ENCODE measurements around the gene UQCC3. TPM values are rescaled to one million over a fixed set of nuclear protein-coding genes. Genes with fewer than 3 reads are reported as not detected.

UQCC3 gene
- total RNA-seq, 1 donor from 2014 or later: 3.9 TPM

DNA sequence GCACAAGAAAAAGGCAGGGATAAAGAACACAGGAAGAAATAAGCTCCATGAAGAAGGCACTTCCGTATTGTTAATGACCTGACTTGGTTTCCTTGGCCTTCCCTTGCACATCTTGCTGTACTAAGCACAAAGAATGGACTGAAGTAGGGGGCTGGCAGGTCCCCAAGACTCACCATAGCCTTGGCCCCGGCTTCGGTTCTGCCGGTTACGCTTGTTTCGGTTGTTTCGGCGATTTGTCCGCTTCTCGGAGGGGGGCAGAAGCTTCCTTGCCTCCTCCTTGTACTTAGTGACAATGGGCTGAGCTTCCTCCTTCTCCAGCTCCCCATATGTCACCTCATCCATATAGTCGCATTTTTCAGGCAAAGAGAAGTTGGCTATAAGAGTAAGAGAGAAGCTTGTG is 45.3 kb downstream of the UQCC3 start:
- TF ChIP-seq, protein P1, sequence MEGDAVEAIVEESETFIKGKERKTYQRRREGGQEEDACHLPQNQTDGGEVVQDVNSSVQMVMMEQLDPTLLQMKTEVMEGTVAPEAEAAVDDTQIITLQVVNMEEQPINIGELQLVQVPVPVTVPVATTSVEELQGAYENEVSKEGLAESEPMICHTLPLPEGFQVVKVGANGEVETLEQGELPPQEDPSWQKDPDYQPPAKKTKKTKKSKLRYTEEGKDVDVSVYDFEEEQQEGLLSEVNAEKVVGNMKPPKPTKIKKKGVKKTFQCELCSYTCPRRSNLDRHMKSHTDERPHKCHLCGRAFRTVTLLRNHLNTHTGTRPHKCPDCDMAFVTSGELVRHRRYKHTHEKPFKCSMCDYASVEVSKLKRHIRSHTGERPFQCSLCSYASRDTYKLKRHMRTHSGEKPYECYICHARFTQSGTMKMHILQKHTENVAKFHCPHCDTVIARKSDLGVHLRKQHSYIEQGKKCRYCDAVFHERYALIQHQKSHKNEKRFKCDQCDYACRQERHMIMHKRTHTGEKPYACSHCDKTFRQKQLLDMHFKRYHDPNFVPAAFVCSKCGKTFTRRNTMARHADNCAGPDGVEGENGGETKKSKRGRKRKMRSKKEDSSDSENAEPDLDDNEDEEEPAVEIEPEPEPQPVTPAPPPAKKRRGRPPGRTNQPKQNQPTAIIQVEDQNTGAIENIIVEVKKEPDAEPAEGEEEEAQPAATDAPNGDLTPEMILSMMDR (IDR thresholded peaks at IDR 0.05): no peak
- Histone ChIP-seq H3K27me3 (no peaks in the 10 kb centered on the region), H3K4me1 (no peaks in the 10 kb centered on the region), H3K36me3 (peaks cover 90 to 99% of the 10 kb centered on the region in 2 donors), H3K9me3 (no peaks in the 10 kb centered on the region), H3K27ac (no peak overlapping the region), H3K4me3 (no peak overlapping the region)
- DNase-seq (ENCODE audit: low spot score in 2 of 2): no peak
- intact Hi-C loops (cut with DNase I): no loop called here

DNA sequence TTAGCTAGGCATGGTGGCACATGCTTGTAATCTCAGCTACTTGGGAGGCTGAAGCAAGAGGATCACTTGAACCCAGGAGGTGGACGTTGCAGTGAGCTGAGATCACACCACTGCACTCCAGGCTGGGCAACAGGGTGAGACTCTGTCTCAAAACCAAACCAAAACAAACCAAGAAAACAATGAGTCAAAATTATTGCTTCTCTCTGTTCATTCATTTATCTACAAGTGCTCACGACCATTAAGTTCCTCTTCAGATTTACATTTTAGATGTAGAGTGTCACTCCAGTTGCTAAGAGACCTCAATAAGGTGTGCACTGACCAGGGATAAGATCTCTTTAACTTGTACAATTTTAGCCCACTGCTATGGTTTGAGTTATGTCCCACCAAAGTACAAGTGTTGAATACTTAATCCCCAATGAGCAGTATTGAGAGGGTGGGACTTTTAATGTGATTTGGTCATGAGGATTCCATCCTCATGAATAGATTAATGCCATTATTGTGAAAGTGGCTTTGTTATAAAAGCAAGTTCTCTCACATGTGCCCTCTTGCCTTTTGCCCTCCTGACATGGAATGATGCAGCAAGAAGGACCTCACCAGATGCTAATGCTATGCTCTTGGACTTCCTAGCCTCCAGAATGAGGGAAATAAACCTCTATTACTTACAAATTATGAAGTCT is 48.0 kb downstream of the UQCC3 start:
- Histone ChIP-seq H3K4me3 (no peak overlapping the region), H3K36me3 (peaks cover 90 to 100% of the 10 kb centered on the region in 2 donors), H3K27me3 (no peaks in the 10 kb centered on the region), H3K4me1 (peaks cover 0 to 6% of the 10 kb centered on the region in 2 donors), H3K9me3 (no peaks in the 10 kb centered on the region), H3K27ac (no peak overlapping the region)
- TF ChIP-seq, protein P1 (IDR thresholded peaks at IDR 0.05): no peak
- intact Hi-C loops (cut with DNase I): no loop called here
- no peak for DNase-seq (ENCODE audit: low spot score in 2 of 2)

GRCh38 chr11:62721994-62722393 is 50.5 kb downstream of the UQCC3 start:
- TF ChIP-seq, protein P1 (IDR thresholded peaks at IDR 0.05): no peak
- no peak overlapping the region for H3K27ac ChIP-seq
- no peak for DNase-seq (ENCODE audit: low spot score in 2 of 2)
- no peaks in the 10 kb centered on the region for H3K9me3 ChIP-seq
- peaks cover 65 to 78% of the 10 kb centered on the region in 2 donors for H3K36me3 ChIP-seq
- no peak overlapping the region for H3K4me3 ChIP-seq
- no peaks in the 10 kb centered on the region for H3K27me3 ChIP-seq
- H3K4me1 ChIP-seq: peaks cover 0 to 19% of the 10 kb centered on the region in 2 donors
- intact Hi-C loops (cut with DNase I): no loop called here

Other genes with a start within 250 kb of the UQCC3 start
- 718 TPM for gene AHNAK, start 124.9 kb upstream of the UQCC3 start, total RNA-seq
- 1,083 TPM for gene EEF1G, start 97.8 kb upstream of the UQCC3 start, total RNA-seq
- 18.4 TPM for gene TUT1, start 80.2 kb upstream of the UQCC3 start, total RNA-seq
- gene MTA2, start 69.8 kb upstream of the UQCC3 start, total RNA-seq: 79.2 TPM
- gene EML3, start 58.9 kb upstream of the UQCC3 start, total RNA-seq: 207 TPM
- gene ROM1, start 58.4 kb upstream of the UQCC3 start, total RNA-seq: not detected
- 61.3 TPM for gene B3GAT3, start 49.7 kb upstream of the UQCC3 start, total RNA-seq
- gene GANAB, start 25.1 kb upstream of the UQCC3 start, total RNA-seq: 326 TPM
- 8.1 TPM for gene INTS5, start 18.4 kb upstream of the UQCC3 start, total RNA-seq
- 49.8 TPM for gene C11orf98, start 6.5 kb upstream of the UQCC3 start, total RNA-seq
- gene CSKMT, start 6.4 kb upstream of the UQCC3 start, total RNA-seq: not detected
- not detected for gene LBHD1, start 594 bp downstream of the UQCC3 start, total RNA-seq
- 60.2 TPM for gene UBXN1, start 7.4 kb downstream of the UQCC3 start, total RNA-seq
- gene LRRN4CL, start 17.9 kb downstream of the UQCC3 start, total RNA-seq: 12.1 TPM
- gene BSCL2, start 35.8 kb downstream of the UQCC3 start, total RNA-seq: 55.9 TPM
- gene GNG3, start 36.0 kb downstream of the UQCC3 start, total RNA-seq: not detected
- 14.6 TPM for gene HNRNPUL2, start 55.8 kb downstream of the UQCC3 start, total RNA-seq
- gene TTC9C, start 56.8 kb downstream of the UQCC3 start, total RNA-seq: 1.4 TPM
- 2.9 TPM for gene ZBTB3, start 82.5 kb downstream of the UQCC3 start, total RNA-seq
- 110 TPM for gene POLR2G, start 89.9 kb downstream of the UQCC3 start, total RNA-seq
- gene TAF6L, start 99.7 kb downstream of the UQCC3 start, total RNA-seq: 51.7 TPM
- 102 TPM for gene TMEM179B, start 115.7 kb downstream of the UQCC3 start, total RNA-seq
- gene TMEM223, start 120.3 kb downstream of the UQCC3 start, total RNA-seq: 92.5 TPM
- gene NXF1, start 133.8 kb downstream of the UQCC3 start, total RNA-seq: 41.8 TPM
- gene STX5, start 160.4 kb downstream of the UQCC3 start, total RNA-seq: 40.3 TPM
- gene TEX54, start 161.2 kb downstream of the UQCC3 start, total RNA-seq: not detected
- gene WDR74, start 167.9 kb downstream of the UQCC3 start, total RNA-seq: 28.7 TPM
- gene SLC3A2, start 209.2 kb downstream of the UQCC3 start, total RNA-seq: 143 TPM
- gene CHRM1, start 249.7 kb downstream of the UQCC3 start, total RNA-seq: not detected

All from ascending aorta (tissue), 2 donors.